ENCODE data around the gene VAV1.

- TF ChIP-seq POLR2AphosphoS5 (IDR thresholded peaks at IDR 0.05) (no peak), CTCF (IDR thresholded peaks at IDR 0.05; ENCODE audit: poor library complexity, severe bottlenecking) (no peak), EZH2 (IDR thresholded peaks at IDR 0.05; ENCODE audit: borderline replicate concordance, insufficient read depth, low read length, poor library complexity, severe bottlenecking) (no peak), RAD21 (conservative IDR thresholded peaks at IDR 0.05) (no peak), MXI1 (conservative IDR thresholded peaks at IDR 0.05; ENCODE audit: poor library complexity, severe bottlenecking) (no peak), REST (IDR thresholded peaks at IDR 0.05; ENCODE audit: borderline replicate concordance) (no peak), EP300 (conservative IDR thresholded peaks at IDR 0.05; ENCODE audit: poor library complexity, severe bottlenecking) (no peak), TAF1 (IDR thresholded peaks at IDR 0.05; ENCODE audit: low read depth) (no peak)
Measured at GRCh38 chr19:6811378-6811777, 38.9 kb downstream of the VAV1 start.
